ENCODE data around the gene YPEL5.

Gene YPEL5

DNA sequence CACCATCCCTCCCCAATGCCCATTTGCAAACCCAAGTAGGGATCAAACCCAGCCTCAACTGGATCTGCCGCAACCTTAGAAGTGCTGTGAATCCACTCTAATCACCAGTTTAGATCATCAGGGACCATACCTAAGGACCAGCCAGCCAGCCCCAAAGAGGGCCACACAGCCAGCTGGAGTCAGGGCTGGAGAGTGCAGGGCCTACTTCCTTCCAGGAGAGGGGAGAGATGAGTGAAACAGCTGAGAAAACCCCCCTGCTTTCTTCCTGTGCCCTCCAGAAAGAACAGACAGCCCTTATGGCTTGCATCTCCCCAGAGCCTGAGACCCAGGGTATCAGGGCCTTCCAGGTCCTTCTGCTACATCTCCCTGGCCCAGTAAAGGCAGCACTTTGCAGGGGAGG lies 25.8 kb downstream of the YPEL5 start:
- DNase-seq = no peak

DNA sequence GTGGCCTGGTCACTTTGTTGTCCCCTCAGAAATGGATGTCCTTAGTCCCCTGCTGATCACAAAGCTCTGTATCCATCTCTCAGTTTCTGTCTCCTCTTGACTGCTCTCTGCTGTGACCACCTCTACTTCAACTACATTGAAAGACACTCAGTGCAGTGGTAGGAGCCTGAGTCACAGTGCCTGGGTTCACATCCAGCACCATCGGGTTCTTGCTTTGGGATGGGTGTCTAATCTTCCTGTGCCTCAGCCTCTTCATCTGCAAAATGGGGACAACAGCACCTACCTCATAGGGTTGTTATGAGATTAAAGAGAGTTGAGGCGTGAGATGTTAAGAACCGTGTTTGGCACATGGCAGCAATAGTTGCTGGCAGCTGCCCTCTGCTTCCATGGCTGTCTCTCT lies 30.6 kb downstream of the YPEL5 start:
- DNase-seq = no peak

GRCh38 chr2:30177956-30178355 lies 31.1 kb downstream of the YPEL5 start:
- DNase-seq = no peak

- no peak for DNase-seq
Observed at GRCh38 chr2:30178618-30179434, 32.0 kb downstream of the YPEL5 start.

DNA sequence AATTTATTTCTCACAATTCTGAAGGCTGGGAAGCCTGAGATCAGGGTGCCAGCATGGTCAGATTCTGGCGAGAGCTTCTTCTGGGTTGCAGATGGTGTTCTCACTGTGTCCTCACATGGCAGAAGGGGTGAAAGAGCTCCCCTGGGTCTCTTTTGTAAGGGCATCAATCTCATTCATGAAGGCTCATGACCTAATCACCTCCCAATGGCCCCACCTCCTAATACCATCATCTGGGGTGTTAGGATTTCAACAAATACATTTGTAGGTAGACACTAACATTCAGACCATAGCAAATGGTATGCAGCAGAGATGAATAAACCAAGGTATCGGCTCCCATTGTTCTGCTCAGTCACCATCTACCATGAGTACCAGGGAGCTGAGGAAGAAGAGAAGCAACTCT lies 32.7 kb downstream of the YPEL5 start:
- DNase-seq = no peak

GRCh38 chr2:30180226-30180625 lies 33.4 kb downstream of the YPEL5 start:
- no peak for DNase-seq

DNA sequence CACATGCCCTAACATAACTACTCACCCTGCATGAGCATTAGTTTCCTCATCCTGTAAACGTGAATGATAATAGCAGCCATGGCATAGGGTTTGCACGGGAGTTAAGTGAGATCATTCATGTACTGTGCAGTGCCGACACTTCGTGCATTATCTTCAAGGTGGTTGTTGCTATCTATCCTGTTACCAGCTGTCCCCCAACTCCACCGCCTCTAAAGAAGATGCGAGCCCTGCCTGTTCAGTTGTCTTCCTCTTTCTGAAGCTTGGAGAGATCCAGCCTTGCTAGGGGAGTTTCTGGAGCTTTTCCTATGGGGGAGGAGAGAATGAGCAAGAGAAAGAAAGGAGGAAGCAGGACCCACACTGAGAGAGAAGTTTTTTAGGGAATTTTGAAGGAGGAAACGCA lies 34.4 kb downstream of the YPEL5 start:
- DNase-seq = no peak

GRCh38 chr2:30184035-30184434 lies 37.2 kb downstream of the YPEL5 start:
- DNase-seq = no peak

GRCh38 chr2:30185178-30185577 lies 38.4 kb downstream of the YPEL5 start:
- DNase-seq = no peak

DNA sequence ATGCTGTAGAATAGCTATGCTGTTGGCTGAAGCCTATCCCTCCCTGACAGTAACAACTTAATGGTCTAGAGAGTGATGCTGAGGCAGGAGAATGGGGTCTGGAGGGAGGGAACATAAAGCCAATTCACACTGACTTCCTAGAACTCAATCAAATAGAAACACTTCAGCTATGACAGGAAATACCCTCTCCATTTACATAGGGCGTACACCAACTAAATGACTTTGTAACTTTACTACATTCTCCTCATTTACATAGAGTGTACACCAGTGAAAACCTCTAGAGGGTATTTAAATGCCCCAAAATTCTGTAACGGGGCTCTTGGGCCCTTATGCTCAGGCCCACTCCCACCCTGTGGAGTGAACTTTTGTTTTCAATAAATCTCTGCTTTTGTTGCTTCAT lies 41.5 kb downstream of the YPEL5 start:
- DNase-seq = no peak

GRCh38 chr2:30190637-30191036 lies 43.8 kb downstream of the YPEL5 start:
- no peak for DNase-seq

DNA sequence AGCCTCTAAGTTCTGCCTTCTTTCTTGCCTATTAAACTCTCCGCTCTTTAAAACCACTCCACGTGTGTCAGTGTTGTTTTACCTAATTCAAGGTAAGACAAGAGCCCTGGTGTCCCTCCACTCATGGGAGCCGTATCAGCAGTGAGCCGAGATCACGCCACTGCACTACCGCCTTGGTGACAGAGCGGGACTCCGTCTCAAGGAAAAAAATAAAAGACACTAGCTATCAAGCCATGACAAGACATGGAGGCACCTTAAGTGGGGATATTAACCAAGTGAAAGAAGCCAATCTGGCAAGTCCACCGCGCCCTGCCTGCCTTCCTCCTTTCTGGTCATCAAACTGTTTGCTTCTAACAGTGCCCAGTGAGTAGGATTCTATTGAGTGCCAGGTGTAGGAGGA lies 44.3 kb downstream of the YPEL5 start:
- DNase-seq = no peak

DNA sequence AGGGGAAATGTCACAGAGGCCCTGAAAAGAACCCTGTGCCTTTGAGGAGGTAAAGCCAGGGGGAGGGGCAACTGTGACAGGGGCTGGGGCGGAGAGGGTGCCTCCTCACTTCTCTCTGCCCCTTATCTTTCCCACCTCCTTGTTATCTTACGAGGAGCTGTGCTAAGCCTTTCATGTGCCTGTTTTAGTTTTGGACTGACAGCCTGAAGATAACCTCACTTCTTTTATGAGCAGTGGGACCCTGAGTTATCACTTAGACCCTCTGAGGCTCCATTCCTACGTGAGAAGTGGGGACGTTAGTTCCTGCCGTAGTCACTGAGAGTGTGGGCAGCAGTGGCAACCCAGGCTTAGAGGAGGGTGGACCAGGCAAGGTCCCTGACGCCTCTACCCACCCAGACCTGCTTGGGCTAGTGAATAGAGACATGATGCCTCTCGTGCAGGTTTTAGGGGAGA lies 45.0 kb downstream of the YPEL5 start:
- DNase-seq = no peak

- DNase-seq = no peak
Observed at GRCh38 chr2:30192314-30192713, 45.5 kb downstream of the YPEL5 start.

DNA sequence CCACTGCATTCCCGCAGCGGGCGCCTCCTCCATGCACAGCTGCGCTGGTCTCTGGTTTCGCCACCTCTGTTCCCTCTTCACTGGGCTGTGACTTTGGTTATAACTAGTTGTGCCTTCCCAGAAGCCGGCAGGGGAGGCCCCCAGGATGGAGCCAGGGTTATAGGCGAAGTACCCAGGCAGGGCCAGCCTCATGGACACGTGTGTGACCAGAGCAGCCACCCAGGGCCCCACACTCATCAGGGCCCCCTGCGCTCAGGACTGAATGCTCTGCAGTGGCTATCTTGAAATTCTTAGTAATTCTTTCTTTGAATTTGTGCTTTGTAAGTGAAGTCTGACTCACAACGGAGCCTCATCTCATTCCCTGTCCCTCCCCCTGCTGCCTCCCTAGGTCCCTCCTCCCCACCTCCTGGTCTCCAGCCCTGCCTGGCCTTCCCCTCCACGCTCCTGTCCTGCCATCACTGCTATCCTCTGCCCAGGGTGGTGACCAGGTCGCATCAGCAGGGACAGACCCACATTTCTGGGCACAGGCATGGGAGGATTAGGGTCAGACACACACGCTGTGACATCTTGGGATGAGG lies 46.4 kb downstream of the YPEL5 start:
- DNase-seq = no peak

DNA sequence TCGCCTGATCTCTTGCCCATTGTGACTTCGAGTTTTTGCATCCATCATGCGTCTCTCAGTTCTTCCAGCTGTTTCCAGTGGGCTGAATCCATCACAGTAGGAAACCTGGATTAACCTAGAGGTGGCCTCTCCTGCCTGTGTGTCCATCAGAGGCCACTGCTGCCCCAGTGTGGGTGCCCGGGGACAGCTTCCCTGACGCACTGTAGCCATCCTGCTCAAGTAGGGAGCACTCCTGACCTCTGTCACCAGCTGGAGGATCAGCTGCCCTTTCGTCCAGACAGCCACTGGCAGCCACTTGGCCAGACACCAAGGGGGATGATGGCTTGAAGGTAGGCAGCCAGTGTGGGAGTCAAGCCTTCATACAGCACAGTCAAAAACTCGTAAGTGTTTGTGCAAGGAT lies 47.6 kb downstream of the YPEL5 start:
- DNase-seq = no peak

GRCh38 chr2:30195016-30195415 lies 48.2 kb downstream of the YPEL5 start:
- no peak for DNase-seq

DNA sequence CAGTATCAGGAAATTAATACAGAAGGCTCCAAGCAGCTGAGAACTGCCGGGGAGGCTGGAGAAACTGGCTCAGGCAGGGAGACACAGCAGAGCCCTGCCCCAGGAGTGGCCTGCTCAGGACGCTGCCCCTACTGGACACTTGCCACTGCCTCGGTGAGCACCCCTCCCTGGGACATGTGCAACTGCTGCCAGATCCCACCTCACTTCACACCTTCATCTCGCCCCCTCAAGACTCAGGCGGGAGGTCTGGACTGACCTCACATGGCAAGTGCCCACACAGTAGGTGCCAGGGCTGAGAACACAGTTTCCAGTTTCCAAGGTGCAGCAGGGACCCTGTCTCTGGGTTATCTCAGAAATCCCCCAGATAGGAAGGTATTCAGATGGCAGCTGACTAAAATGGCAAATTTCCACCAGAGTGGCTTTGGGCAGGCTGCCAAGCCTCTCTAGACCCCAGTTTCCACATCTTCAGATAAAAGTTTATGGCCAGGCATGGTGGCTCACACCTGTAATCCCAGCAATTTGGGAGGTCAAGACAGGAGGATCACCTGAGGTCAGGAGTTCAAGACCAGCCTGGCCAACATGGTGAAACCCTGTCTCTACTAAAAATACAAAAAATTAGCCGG lies 50.9 kb downstream of the YPEL5 start:
- DNase-seq = no peak

DNA sequence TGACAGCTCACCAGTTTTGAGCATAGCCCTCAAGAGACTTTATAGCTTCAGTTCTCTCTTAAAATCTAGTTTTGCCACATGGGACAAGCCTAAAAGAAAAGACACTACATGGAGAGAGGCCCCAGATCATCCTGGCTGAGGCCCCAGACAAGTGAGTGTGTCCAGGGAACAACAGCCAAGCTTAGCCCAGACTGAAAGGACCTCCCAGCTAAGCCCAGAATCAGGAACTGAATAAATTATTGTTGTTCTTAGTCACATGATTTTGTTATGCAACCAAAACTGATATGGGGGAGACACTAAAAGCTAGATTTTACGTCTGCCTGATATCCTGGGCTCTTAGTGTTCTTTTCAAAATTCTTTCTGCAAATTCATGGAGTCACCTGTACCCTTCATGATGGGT lies 55.2 kb downstream of the YPEL5 start:
- no peak for DNase-seq

GRCh38 chr2:30203156-30203555 lies 56.3 kb downstream of the YPEL5 start:
- DNase-seq = no peak

DNA sequence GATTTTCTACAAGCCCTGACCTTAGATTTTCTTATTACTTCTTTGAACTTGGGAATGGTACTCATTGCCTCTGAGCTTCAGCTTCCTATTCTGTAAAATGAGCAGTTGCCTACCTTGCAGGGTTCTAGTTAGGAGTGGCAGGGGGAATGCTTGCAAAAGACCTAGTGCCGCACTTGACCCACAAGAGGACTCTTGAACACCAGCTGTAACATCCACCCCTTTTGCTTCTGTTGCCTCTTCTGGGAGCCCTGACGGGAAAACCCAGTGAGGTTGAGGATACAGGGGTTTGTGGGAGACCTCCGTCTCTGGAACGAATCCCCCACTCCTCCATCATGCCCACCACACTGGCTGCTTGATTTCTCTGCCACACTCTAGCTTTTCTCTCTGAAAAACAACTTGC lies 57.5 kb downstream of the YPEL5 start:
- no peak for DNase-seq

DNA sequence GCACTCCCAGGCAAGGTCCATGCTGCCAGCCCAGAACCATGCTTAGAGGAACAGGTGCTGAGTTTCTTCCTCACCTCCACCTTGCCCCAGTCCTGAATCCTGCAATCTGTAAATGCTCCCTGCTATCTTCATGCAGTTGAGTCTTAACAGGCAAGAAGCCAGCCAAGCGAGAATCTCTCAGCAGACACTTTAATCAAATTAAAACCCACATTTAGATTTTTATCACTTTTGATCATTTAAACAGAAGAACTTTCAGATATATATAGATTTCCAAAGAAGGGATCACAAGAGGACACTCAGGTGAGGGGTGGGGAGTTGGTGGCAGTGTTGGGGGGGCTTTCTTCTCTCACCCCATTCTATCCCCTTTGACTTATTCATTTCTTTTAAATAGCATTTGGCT lies 58.6 kb downstream of the YPEL5 start:
- DNase-seq = no peak

DNA sequence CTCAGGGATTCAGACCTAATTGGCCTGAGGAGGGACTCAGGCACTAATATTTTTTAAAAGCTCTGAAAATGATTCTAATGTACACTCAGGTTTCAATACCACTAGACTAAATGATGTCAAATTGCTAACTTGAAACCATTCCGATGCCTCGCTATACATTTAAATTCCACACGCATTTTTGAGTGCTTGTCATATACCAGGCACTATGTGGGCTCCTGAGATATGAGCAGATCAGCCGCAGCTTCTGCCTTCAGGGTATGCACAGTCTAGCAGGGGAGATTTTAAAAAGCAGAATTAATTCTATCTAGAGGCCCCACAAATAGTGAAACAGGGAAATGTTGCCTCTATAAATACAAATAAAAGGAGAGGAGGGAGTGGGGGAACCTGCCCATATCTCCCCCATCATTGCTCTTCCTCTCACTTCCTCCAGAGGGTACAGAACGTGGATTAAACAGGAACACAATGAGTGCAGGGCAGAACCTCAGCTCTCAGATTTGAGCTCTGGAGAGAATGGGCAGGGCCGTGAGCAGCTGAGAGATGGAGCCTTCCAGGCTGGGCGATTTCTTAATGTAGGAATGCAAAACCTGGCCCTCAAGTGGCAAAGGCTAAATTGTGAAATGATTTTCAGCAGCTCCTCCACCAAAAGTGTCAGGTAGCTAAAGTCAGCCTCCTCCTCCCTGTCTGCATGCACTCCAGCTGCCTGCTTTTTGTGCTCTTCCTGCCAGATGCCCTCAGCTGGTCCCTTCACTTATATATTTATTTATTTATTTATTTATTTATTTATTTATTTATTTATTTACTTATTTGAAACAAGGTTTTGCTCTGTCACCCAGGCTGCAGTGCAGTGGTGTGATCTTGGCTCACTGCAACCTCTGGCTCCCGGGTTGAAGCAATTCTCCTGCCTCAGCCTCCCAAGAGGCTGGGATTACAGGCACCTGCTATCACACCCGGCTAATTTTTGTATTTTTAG lies 59.9 kb downstream of the YPEL5 start:
- DNase-seq = no peak
